AG09309 (cell line): Measurements from ENCODE around the gene SNRPB2.

Experiments
- DNase-seq: peaks from one replicate; pipeline ENCODE4 v3.0.0-alpha.2; 2010; ENCODE audit warnings: low read depth
- H3K4me3 ChIP-seq: 2 replicates; pipeline ENCODE4 v1.5.1; 2011; ENCODE audit warnings: mild to moderate bottlenecking, low read depth, low read length, moderate library complexity; ENCODE audit not compliant: control insufficient read depth
- TF ChIP-seq, protein P1 (sequence below): IDR thresholded peaks from 2 replicates; pipeline ENCODE4 v1.5.1; 2011; ENCODE audit warnings: mild to moderate bottlenecking, low read depth, low read length, inconsistent platforms; ENCODE audit not compliant: insufficient read depth, control insufficient read depth; ENCODE audit errors: missing control alignments

SNRPB2 gene

DNA sequence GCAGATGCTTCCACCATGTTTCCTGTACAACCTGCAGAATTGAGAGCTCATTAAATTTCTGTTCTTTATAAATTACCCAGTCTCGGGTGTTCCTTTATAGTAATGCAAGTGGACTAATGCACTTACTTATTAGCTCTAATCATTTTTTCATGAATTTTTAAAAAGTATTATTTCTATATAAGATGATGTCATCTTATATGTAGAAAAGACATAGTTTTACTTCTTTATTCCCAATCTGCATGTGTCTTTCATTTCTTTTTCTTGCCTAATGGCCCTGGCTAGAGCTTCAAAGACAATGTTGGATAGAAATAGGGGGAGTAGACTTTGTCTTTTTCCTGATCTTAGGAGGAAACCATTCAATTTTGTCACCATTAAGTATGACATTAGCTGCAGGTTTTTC is 46.1 kb downstream of the SNRPB2 start:
- no peak overlapping the region for H3K4me3 ChIP-seq
- TF ChIP-seq, protein P1, sequence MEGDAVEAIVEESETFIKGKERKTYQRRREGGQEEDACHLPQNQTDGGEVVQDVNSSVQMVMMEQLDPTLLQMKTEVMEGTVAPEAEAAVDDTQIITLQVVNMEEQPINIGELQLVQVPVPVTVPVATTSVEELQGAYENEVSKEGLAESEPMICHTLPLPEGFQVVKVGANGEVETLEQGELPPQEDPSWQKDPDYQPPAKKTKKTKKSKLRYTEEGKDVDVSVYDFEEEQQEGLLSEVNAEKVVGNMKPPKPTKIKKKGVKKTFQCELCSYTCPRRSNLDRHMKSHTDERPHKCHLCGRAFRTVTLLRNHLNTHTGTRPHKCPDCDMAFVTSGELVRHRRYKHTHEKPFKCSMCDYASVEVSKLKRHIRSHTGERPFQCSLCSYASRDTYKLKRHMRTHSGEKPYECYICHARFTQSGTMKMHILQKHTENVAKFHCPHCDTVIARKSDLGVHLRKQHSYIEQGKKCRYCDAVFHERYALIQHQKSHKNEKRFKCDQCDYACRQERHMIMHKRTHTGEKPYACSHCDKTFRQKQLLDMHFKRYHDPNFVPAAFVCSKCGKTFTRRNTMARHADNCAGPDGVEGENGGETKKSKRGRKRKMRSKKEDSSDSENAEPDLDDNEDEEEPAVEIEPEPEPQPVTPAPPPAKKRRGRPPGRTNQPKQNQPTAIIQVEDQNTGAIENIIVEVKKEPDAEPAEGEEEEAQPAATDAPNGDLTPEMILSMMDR = no peak
- no peak for DNase-seq

DNA sequence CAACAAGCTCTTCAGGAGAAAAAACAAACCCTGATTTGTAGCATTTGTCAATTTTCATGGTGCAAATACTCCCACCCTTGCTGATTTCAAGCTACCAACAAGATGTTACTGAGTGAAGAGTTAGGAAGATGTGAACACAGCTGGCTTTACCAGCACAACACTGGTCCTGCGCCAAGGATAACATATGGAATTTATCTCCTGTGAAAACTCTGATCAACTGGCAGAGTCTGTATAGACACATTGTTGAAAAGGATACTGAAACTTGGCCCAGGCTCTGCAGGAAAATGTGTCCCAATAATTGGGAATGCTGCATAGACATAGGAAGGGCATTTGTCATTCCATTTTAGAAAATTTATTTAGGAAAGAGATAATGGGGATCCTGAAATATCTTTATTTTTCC is 47.3 kb downstream of the SNRPB2 start:
- no peak overlapping the region for H3K4me3 ChIP-seq
- TF ChIP-seq, protein P1 = no peak
- DNase-seq = no peak

DNA sequence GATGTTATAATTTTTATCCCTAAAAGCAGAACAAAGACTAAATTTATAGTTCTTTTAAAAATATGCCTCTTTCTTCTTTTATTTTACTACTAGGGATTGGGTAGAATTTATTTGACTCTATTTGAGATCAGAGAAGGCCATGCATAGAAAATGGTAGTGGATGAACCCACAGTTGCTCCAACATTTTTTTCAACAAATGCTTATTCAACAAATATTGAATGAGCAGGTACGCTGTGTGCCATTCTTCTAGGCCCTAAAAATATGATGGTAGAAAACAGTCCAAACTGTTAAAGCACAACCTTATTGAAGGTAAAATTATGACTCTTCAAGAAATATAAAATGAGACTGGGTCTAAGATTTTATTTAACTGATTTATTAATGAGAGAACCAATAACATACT is 48.3 kb downstream of the SNRPB2 start:
- TF ChIP-seq, protein P1 = no peak

DNA sequence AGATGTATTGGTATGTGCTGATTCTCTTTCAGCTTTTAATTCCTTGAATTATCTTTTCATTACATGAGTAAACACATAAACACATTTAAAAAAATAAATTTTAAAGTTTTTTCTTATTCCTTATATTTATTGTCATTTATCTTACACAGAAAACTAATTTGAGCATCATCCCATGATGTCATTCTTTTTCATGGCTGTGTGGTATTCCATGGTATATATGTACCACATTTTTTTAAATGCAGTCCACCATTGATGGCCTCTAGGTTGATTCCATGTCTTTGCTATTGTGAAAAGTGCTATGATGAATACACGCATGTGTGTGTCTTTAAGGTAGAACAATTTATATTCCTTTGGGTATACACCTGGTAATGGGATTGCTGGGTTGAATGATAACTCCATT is 51.7 kb downstream of the SNRPB2 start:
- H3K4me3 ChIP-seq = no peak overlapping the region
- no peak for DNase-seq
- TF ChIP-seq, protein P1 = no peak

More for the DNA sequence above, 48.3 kb downstream of the SNRPB2 start:
- H3K4me3 ChIP-seq = no peak overlapping the region
- no peak for DNase-seq

DNA sequence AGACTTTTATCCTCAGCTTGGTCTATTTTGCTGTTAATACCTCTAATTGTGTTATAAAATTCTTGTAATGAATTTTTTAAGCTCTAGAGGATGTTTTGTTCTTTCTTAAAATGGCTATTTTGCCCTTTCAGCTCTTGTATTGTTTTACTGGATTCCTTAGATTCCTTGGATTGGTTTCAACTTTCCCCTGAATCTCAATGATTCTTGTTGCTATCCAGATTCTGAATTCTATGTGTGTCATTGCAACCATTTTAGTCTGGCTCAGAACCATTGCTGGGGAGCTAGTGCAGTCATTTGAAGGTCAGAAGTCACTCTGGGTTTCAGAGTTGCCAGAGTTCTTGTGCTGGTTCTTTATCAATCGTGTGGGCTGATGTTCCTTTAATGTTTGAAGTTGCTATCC is 55.4 kb downstream of the SNRPB2 start:
- TF ChIP-seq, protein P1 = no peak
- no peak overlapping the region for H3K4me3 ChIP-seq
- no peak for DNase-seq
